Measurements from ENCODE around the gene MAFG.

GRCh38 chr17:81940538-81941483 lies 13.3 kb upstream of the MAFG start:
- no peak for TF ChIP-seq EP300 (IDR thresholded peaks at IDR 0.05)
- TF ChIP-seq CTCF (IDR thresholded peaks at IDR 0.05): no peak
- TF ChIP-seq POLR2AphosphoS5 (IDR thresholded peaks at IDR 0.05): no peak
- no peak for TF ChIP-seq POLR2A (IDR thresholded peaks at IDR 0.05)

Measured in upper lobe of left lung (tissue), 4 donors.